GM12878 (cell line): Measurements from ENCODE around the gene ARHGAP27. TPM values are rescaled to one million over a fixed set of nuclear protein-coding genes. Genes with fewer than 3 reads are reported as not detected.
A peak's percentile ranks its signal among the peaks of the same experiment; 100 is the strongest.

Source experiments
- ATAC-seq: fragments of 200-7000 bp; cut with Tn5 transposase; 3 replicates; pipeline ENCODE4 v1.9.1; 2020; ENCODE audit warnings: mild to moderate bottlenecking, moderate library complexity
- BruUV-seq: library from RNA; stranded (reverse); fragments of 400-500 nt; replicated peaks from 2 replicates; lab custom pipeline; 2021; lab: Mats Ljungman, UMichigan
- CTCF ChIA-PET: fragments of 300-600 bp; sonication (Branson Sonifier 250); formaldehyde crosslinking; extraction: SDS; loops from one replicate; lab custom pipeline; 2021; ENCODE audit warnings: inconsistent platforms; lab: Yijun Ruan, JAX
- POLR2A ChIA-PET: fragments of 350-600 bp; formaldehyde crosslinking; extraction: SDS; loops from one replicate; lab custom pipeline; 2021; ENCODE audit warnings: inconsistent platforms; lab: Charles Lee
- RAD21 ChIA-PET: fragments of 300-600 bp; sonication (Branson Sonifier 250); formaldehyde crosslinking; loops from one replicate; lab custom pipeline; 2023; ENCODE audit warnings: antibody characterized with exemption; ENCODE audit not compliant: unreplicated experiment; lab: Charles Lee
- SMC1A ChIA-PET: fragments of 300-600 bp; sonication (Branson Sonifier 250); formaldehyde crosslinking; loops from one replicate; lab custom pipeline; 2023; ENCODE audit not compliant: unreplicated experiment, uncharacterized antibody; lab: Charles Lee
- DNase-seq: peaks from one replicate; pipeline ENCODE4 v3.0.0-alpha.2; 2011; ENCODE audit warnings: low read depth, low spot score
- FAIRE-seq: peaks from 3 replicates; lab custom pipeline; 2011; peaks lifted over from hg19 to GRCh38; lab: Jason Lieb, UNC
- H2AFZ ChIP-seq: 2 replicates; pipeline ENCODE4 v1.6.0; 2011; ENCODE audit warnings: low read depth, low read length, control low read depth; ENCODE audit not compliant: control insufficient read depth
- H3K27ac ChIP-seq: 2 replicates; pipeline ENCODE4 v1.5.1; 2011; ENCODE audit warnings: control low read depth; ENCODE audit not compliant: control insufficient read depth, insufficient read depth
- H3K27me3 ChIP-seq, 2 experiments: replicated peaks in 1 of 2; 2 replicates each; pipeline versions ENCODE4 v1.6.0 to v1.6.1; 2011; ENCODE audit warnings: low read length in 1 of 2; ENCODE audit not compliant: control insufficient read depth in 2 of 2, insufficient read depth in 2 of 2
- H3K36me3 ChIP-seq, 2 experiments: 2 replicates each; pipeline ENCODE4 v1.5.1; 2011; ENCODE audit warnings: low read length in 1 of 2; ENCODE audit not compliant: control insufficient read depth in 2 of 2, insufficient read depth in 2 of 2
- H3K4me1 ChIP-seq: 2 replicates; pipeline ENCODE4 v1.6.1; 2011; ENCODE audit warnings: mild to moderate bottlenecking, low read length, moderate library complexity, mixed read lengths; ENCODE audit not compliant: control insufficient read depth, insufficient read depth
- H3K4me2 ChIP-seq: 2 replicates; pipeline ENCODE4 v1.6.0; 2011; ENCODE audit warnings: control low read depth; ENCODE audit not compliant: control insufficient read depth, insufficient read depth
- H3K4me3 ChIP-seq: fragments of 200-600 bp; sonication (generic); 2 replicates; pipeline ENCODE4 v1.5.1; 2016
- H3K79me2 ChIP-seq: 2 replicates; pipeline ENCODE4 v1.6.0; 2011; ENCODE audit warnings: low read length; ENCODE audit not compliant: control insufficient read depth, insufficient read depth
- H3K9ac ChIP-seq: 2 replicates; pipeline ENCODE4 v1.8.0; 2011; ENCODE audit warnings: low read length, control low read depth, mixed read lengths; ENCODE audit not compliant: control insufficient read depth, insufficient read depth
- H3K9me3 ChIP-seq: replicated peaks from 3 replicates; pipeline ENCODE4 v1.5.1; 2011; ENCODE audit warnings: mild to moderate bottlenecking, low read length; ENCODE audit not compliant: control insufficient read depth, insufficient read depth
- H4K20me1 ChIP-seq: 2 replicates; pipeline ENCODE4 v1.6.0; 2011; ENCODE audit not compliant: control insufficient read depth, insufficient read depth
- BACH1 ChIP-seq: fragments of 450-650 bp; IDR thresholded peaks from 2 replicates; pipeline ENCODE4 v1.6.1; 2017; ENCODE audit warnings: mild to moderate bottlenecking, borderline replicate concordance
- GATAD2B ChIP-seq: fragments of 450-650 bp; conservative IDR thresholded peaks from 2 replicates; pipeline ENCODE4 v1.6.1; 2017; ENCODE audit warnings: low read depth, mild to moderate bottlenecking, moderate library complexity
- HCFC1 ChIP-seq: fragments of 150-350 bp; IDR thresholded peaks from 2 replicates; pipeline ENCODE4 v1.6.1; 2014; ENCODE audit warnings: low read length
- IKZF2 ChIP-seq, 2 experiments: fragments of 450-650 bp; IDR thresholded peaks; 2 replicates each; pipeline ENCODE4 v1.6.1; 2017; ENCODE audit warnings: mild to moderate bottlenecking in 2 of 2, moderate library complexity in 2 of 2
- MTA2 ChIP-seq: fragments of 450-650 bp; IDR thresholded peaks from 2 replicates; pipeline ENCODE4 v1.6.1; 2016; ENCODE audit warnings: low read depth, mild to moderate bottlenecking, moderate library complexity
- SMARCA5 ChIP-seq: fragments of 450-650 bp; IDR thresholded peaks from 2 replicates; pipeline ENCODE4 v1.6.1; 2017; ENCODE audit warnings: mild to moderate bottlenecking
- TCF12 ChIP-seq: IDR thresholded peaks from 2 replicates; pipeline ENCODE4 v1.6.1; 2011; ENCODE audit warnings: low read depth, mild to moderate bottlenecking, low read length
- TCF7 ChIP-seq: IDR thresholded peaks from 2 replicates; pipeline ENCODE4 v1.6.1; 2014; ENCODE audit warnings: antibody characterized with exemption, borderline replicate concordance
- YY1 ChIP-seq: IDR thresholded peaks from 2 replicates; pipeline ENCODE4 v1.6.1; 2011; ENCODE audit warnings: low read depth, mild to moderate bottlenecking, low read length
- WGBS: methylation state at CpG from one replicate; pipeline ENCODE4 v1.1.6; 2016; ENCODE audit warnings: low lambda C conversion rate; ENCODE audit not compliant: insufficient replicate concordance, insufficient coverage; ENCODE audit errors: missing lambda C conversion rate; 5-methylcytosine and 5-hydroxymethylcytosine counted together
- in situ Hi-C: fragments of 300-500 bp; cut with MboI; formaldehyde crosslinking; loops from 9 replicates; pipeline ENCODE4 v1.14.3; 2018; ENCODE audit warnings: mixed read lengths
- intact Hi-C: fragments of 100-400 bp; cut with micrococcal nuclease; formaldehyde crosslinking; loops from one replicate; pipeline ENCODE4 v1.14.2; 2022; ENCODE audit not compliant: unreplicated experiment
- polyA plus RNA-seq, 11 experiments: library from polyadenylated mRNA; depleted of rRNA in 4 of 11; unstranded in 6 of 11; stranded (reverse) in 5 of 11; fragments of >200 nt; fragmentation: Nextera tagmentation in 4 of 11; fragmentation: Illumina TruSeq in 1 of 11; extraction: Ambion mirVana in 4 of 11; extraction: Trizol in 1 of 11; gene quantifications; 1 replicate in 1 of 11; 2 replicates in 10 of 11; pipeline versions ENCODE4 v1.2.1 to v1.2.3, GENCODE V29; 2011 to 2016; ENCODE audit warnings: inconsistent platforms in 2 of 11, missing spikeins in 2 of 11, low read depth in 1 of 11
- total RNA-seq, 4 experiments: library from RNA; depleted of rRNA in 3 of 4; stranded (reverse); fragments of >200 nt in 3 of 4; fragmentation: Illumina TruSeq in 1 of 4; extraction: Trizol in 1 of 4; gene quantifications; 2 replicates each; pipeline versions ENCODE4 v1.2.1 to v1.2.3, GENCODE V29; 2013 to 2021
- TF ChIP-seq, protein P1 (sequence below): IDR thresholded peaks from 2 replicates; pipeline ENCODE4 v1.6.1; 2011; ENCODE audit warnings: low read depth, low read length, improper control_type of control experiment, borderline replicate concordance
- TF ChIP-seq, protein P2 (sequence below): fragments of 450-650 bp; IDR thresholded peaks from 2 replicates; pipeline ENCODE4 v1.6.1; 2017; ENCODE audit warnings: low read depth, mild to moderate bottlenecking, moderate library complexity
- TF ChIP-seq, protein P3 (sequence below): fragments of 450-650 bp; formaldehyde crosslinking; IDR thresholded peaks from 2 replicates; pipeline ENCODE4 v1.5.0; 2022; ENCODE audit warnings: mild to moderate bottlenecking, missing genetic modification characterization
- TF ChIP-seq, protein P4 (sequence below), 3 experiments: IDR thresholded peaks in 2 of 3; conservative IDR thresholded peaks in 1 of 3; 2 replicates each; pipeline ENCODE4 v1.5.1; 2011; ENCODE audit warnings: low read depth in 3 of 3, low read length in 3 of 3, mild to moderate bottlenecking in 3 of 3, control low read depth in 2 of 3, moderate library complexity in 2 of 3, inconsistent platforms in 1 of 3, mixed read lengths in 1 of 3; ENCODE audit not compliant: control insufficient read depth in 2 of 3, insufficient read depth in 1 of 3; ENCODE audit errors: extremely low read depth in 1 of 3

ARHGAP27 gene
- total and polyA plus RNA-seq, 10 of the 15 experiments (the other 5 are each of a cell fraction or from before 2014, with no cell fraction given): 0.64 to 45.7 (median 17.7) TPM

DNA sequence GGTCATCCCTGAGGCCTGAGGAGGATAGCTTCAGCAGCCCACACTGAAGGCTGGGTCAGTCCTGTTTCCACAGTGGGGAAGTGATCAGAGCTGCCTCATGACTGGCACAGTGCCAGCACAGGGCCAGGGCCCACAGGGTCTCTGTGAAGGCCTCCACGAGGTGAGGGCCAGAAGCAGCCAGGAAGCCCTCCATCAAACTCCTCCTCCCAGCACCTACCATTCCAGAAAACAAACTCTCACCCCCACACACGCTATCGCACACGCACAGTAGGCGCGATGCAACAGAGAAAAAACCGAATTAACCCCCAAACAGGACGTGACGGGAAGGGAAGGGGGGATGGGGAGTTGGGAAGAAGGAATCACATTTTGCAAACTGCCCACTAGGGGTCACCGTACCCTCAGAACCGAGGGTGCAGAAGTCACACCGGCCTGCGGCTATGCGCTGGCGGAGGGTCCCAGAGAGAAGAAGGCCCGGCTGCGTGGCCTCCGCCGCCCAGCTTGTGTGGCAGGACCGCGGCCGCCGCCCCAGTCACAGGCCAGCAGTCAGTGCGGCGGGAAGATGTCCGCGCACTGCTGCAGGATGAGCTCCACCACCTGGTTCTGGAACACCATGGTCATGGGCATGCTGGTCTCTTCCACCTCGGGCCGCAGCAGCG lies 37.6 kb downstream of the ARHGAP27 start (continued):
- TF ChIP-seq YY1 (0 out of 2 replicates have a peak, but pooled peaks have one; percentile 16), GATAD2B (peak; percentile 47; the same call in 1 of the 2 replicates), TCF12 (0 out of 2 replicates have a peak, but pooled peaks have one; percentile 22), TCF7 (no peak), SMARCA5 (peak; percentile 55; the same call in 1 of the 2 replicates)
- TF ChIP-seq, protein P1, sequence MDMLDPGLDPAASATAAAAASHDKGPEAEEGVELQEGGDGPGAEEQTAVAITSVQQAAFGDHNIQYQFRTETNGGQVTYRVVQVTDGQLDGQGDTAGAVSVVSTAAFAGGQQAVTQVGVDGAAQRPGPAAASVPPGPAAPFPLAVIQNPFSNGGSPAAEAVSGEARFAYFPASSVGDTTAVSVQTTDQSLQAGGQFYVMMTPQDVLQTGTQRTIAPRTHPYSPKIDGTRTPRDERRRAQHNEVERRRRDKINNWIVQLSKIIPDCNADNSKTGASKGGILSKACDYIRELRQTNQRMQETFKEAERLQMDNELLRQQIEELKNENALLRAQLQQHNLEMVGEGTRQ: no peak
- TF ChIP-seq, protein P2, sequence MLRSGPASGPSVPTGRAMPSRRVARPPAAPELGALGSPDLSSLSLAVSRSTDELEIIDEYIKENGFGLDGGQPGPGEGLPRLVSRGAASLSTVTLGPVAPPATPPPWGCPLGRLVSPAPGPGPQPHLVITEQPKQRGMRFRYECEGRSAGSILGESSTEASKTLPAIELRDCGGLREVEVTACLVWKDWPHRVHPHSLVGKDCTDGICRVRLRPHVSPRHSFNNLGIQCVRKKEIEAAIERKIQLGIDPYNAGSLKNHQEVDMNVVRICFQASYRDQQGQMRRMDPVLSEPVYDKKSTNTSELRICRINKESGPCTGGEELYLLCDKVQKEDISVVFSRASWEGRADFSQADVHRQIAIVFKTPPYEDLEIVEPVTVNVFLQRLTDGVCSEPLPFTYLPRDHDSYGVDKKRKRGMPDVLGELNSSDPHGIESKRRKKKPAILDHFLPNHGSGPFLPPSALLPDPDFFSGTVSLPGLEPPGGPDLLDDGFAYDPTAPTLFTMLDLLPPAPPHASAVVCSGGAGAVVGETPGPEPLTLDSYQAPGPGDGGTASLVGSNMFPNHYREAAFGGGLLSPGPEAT: no peak

DNA sequence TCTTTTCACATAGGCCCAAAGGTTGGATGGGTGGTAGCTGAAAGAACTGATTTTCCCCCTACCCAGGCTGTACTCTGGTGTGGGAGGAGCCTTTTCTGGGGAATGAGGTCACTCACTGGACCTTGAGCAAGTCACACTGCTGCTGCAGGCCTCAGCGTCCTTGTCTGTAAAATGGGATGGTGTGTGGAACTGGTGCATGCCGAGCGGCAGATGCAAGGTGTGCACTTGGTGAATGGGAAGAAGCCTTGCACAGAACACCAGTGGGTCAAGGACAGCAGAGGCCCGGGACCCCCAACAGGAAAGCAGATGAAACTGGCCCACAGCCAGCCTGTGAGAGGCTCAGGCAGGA lies 38.1 kb downstream of the ARHGAP27 start:
- Histone ChIP-seq H4K20me1 (0 out of 2 replicates have a peak, but pooled peaks cover 2% of the 10 kb centered on the region), H3K4me3 (no peak overlapping the region), H3K4me2 (no peak overlapping the region), H2AFZ (no peak overlapping the region), H3K79me2 (no peaks in the 10 kb centered on the region), H3K9me3 (no peaks in the 10 kb centered on the region), H3K27me3 (no peaks in the 10 kb centered on the region), H3K27ac (no peak overlapping the region), H3K4me1 (no peaks in the 10 kb centered on the region), H3K36me3 (peaks cover 8 to 12% of the 10 kb centered on the region in 2 experiments; a peak in 3 of 4 replicates), H3K9ac (no peak overlapping the region)
- no peak for FAIRE-seq
- POLR2A ChIA-PET: no interaction called here
- in situ Hi-C loops (no loop called here), intact Hi-C loops (no loop called here)
- RAD21 ChIA-PET: interaction anchor here (0.9 to 2.4 kb wide), 3 partner anchors 12 to 32 kb away, joined by 3 to 8 read pairs (median 3); no protein-coding TSS in a partner anchor
- SMC1A ChIA-PET: interaction anchor here (1.1 to 2.4 kb wide), 4 partner anchors 18 to 437 kb away, joined by 3 to 12 read pairs (median 4); no protein-coding TSS in a partner anchor
- WGBS: 87% methylated on average over 4 of the region's 4 CpGs
- ATAC-seq: no peak
- no peak for DNase-seq
- CTCF ChIA-PET: interaction anchor here (1.0 to 15.5 kb wide), 10 partner anchors 14 to 437 kb away, joined by 3 to 291 read pairs (median 6); no protein-coding TSS in a partner anchor
- BruUV-seq: no TSS peak
- TF ChIP-seq IKZF2 (IDR thresholded peaks at IDR 0.05) (no peak), MTA2 (no peak), BACH1 (no peak), HCFC1 (no peak)
- TF ChIP-seq, protein P3, sequence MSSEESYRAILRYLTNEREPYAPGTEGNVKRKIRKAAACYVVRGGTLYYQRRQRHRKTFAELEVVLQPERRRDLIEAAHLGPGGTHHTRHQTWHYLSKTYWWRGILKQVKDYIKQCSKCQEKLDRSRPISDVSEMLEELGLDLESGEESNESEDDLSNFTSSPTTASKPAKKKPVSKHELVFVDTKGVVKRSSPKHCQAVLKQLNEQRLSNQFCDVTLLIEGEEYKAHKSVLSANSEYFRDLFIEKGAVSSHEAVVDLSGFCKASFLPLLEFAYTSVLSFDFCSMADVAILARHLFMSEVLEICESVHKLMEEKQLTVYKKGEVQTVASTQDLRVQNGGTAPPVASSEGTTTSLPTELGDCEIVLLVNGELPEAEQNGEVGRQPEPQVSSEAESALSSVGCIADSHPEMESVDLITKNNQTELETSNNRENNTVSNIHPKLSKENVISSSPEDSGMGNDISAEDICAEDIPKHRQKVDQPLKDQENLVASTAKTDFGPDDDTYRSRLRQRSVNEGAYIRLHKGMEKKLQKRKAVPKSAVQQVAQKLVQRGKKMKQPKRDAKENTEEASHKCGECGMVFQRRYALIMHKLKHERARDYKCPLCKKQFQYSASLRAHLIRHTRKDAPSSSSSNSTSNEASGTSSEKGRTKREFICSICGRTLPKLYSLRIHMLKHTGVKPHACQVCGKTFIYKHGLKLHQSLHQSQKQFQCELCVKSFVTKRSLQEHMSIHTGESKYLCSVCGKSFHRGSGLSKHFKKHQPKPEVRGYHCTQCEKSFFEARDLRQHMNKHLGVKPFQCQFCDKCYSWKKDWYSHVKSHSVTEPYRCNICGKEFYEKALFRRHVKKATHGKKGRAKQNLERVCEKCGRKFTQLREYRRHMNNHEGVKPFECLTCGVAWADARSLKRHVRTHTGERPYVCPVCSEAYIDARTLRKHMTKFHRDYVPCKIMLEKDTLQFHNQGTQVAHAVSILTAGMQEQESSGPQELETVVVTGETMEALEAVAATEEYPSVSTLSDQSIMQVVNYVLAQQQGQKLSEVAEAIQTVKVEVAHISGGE (CRISPR knock-in tag): no peak
- TF ChIP-seq, protein P4, sequence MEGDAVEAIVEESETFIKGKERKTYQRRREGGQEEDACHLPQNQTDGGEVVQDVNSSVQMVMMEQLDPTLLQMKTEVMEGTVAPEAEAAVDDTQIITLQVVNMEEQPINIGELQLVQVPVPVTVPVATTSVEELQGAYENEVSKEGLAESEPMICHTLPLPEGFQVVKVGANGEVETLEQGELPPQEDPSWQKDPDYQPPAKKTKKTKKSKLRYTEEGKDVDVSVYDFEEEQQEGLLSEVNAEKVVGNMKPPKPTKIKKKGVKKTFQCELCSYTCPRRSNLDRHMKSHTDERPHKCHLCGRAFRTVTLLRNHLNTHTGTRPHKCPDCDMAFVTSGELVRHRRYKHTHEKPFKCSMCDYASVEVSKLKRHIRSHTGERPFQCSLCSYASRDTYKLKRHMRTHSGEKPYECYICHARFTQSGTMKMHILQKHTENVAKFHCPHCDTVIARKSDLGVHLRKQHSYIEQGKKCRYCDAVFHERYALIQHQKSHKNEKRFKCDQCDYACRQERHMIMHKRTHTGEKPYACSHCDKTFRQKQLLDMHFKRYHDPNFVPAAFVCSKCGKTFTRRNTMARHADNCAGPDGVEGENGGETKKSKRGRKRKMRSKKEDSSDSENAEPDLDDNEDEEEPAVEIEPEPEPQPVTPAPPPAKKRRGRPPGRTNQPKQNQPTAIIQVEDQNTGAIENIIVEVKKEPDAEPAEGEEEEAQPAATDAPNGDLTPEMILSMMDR (IDR thresholded peaks at IDR 0.05 in 2 of 3, conservative IDR thresholded peaks at IDR 0.05 in 1 of 3; ENCODE audit: control insufficient read depth in 2 of 3, extremely low read depth in 1 of 3, insufficient read depth in 1 of 3, low read depth in 3 of 3, low read length in 3 of 3): no peak
